ENCODE data around the gene PRKAR2A. TPM values are rescaled to one million over a fixed set of nuclear protein-coding genes. Genes with fewer than 3 reads are reported as not detected.

PRKAR2A gene
- total and polyA plus RNA-seq, 2 experiments from 2014 or later: 13.5 to 30.2 TPM

- H3K27me3 ChIP-seq (ENCODE audit: insufficient read depth): no peaks in the 10 kb centered on the region
- Mint-ChIP-seq H3K4me1 (peaks cover 17% of the 10 kb centered on the region; the same call in 2 of the 3 replicates), H3K4me3 (no peak overlapping the region), H3K27me3 (ENCODE audit: insufficient read depth, low read depth, poor library complexity) (peaks cover 1% of the 10 kb centered on the region), H3K27ac (no peak overlapping the region), H3K9me3 (no peaks in the 10 kb centered on the region), H3K36me3 (ENCODE audit: low read depth) (no peaks in the 10 kb centered on the region)
- no peak for DNase-seq (ENCODE audit: low spot score)
- no peak overlapping the region for H3K4me3 ChIP-seq
- H3K4me2 ChIP-seq: no peak overlapping the region
- H4K20me1 ChIP-seq (replicated peaks; ENCODE audit: insufficient read depth): peaks cover 3% of the 10 kb centered on the region
- H3K79me2 ChIP-seq (replicated peaks; ENCODE audit: insufficient read depth): no peaks in the 10 kb centered on the region; the same call in 1 of the 2 replicates
- H3F3A ChIP-seq (replicated peaks; ENCODE audit: low read depth): no peaks in the 10 kb centered on the region
- H2AFZ ChIP-seq: no peak overlapping the region
- TF ChIP-seq EZH2phosphoT487 (IDR thresholded peaks at IDR 0.05; ENCODE audit: unreplicated experiment) (no peak), CTCF (conservative IDR thresholded peaks at IDR 0.05; ENCODE audit: low read depth in 2 of 2) (no peak), ZNF114 (CRISPR knock-in tag; IDR thresholded peaks at IDR 0.05) (no peak), STAT1 (IDR thresholded peaks at IDR 0.05; ENCODE audit: unreplicated experiment) (no peak), ZNF331 (CRISPR knock-in tag; IDR thresholded peaks at IDR 0.05; ENCODE audit: low read depth) (no peak), CREB1 (CRISPR knock-in tag; IDR thresholded peaks at IDR 0.05; ENCODE audit: low read depth) (no peak), NANOG (IDR thresholded peaks at IDR 0.05; ENCODE audit: borderline replicate concordance) (no peak), POLR2AphosphoS5 (IDR thresholded peaks at IDR 0.05; ENCODE audit: low read depth) (no peak), ETS1 (IDR thresholded peaks at IDR 0.05) (no peak), REST (IDR thresholded peaks at IDR 0.05; ENCODE audit: unreplicated experiment) (no peak), JUNB (IDR thresholded peaks at IDR 0.05; ENCODE audit: unreplicated experiment) (no peak), EZH2 (IDR thresholded peaks at IDR 0.05; ENCODE audit: low read depth, unreplicated experiment) (no peak)
- TF ChIP-seq, protein P1, sequence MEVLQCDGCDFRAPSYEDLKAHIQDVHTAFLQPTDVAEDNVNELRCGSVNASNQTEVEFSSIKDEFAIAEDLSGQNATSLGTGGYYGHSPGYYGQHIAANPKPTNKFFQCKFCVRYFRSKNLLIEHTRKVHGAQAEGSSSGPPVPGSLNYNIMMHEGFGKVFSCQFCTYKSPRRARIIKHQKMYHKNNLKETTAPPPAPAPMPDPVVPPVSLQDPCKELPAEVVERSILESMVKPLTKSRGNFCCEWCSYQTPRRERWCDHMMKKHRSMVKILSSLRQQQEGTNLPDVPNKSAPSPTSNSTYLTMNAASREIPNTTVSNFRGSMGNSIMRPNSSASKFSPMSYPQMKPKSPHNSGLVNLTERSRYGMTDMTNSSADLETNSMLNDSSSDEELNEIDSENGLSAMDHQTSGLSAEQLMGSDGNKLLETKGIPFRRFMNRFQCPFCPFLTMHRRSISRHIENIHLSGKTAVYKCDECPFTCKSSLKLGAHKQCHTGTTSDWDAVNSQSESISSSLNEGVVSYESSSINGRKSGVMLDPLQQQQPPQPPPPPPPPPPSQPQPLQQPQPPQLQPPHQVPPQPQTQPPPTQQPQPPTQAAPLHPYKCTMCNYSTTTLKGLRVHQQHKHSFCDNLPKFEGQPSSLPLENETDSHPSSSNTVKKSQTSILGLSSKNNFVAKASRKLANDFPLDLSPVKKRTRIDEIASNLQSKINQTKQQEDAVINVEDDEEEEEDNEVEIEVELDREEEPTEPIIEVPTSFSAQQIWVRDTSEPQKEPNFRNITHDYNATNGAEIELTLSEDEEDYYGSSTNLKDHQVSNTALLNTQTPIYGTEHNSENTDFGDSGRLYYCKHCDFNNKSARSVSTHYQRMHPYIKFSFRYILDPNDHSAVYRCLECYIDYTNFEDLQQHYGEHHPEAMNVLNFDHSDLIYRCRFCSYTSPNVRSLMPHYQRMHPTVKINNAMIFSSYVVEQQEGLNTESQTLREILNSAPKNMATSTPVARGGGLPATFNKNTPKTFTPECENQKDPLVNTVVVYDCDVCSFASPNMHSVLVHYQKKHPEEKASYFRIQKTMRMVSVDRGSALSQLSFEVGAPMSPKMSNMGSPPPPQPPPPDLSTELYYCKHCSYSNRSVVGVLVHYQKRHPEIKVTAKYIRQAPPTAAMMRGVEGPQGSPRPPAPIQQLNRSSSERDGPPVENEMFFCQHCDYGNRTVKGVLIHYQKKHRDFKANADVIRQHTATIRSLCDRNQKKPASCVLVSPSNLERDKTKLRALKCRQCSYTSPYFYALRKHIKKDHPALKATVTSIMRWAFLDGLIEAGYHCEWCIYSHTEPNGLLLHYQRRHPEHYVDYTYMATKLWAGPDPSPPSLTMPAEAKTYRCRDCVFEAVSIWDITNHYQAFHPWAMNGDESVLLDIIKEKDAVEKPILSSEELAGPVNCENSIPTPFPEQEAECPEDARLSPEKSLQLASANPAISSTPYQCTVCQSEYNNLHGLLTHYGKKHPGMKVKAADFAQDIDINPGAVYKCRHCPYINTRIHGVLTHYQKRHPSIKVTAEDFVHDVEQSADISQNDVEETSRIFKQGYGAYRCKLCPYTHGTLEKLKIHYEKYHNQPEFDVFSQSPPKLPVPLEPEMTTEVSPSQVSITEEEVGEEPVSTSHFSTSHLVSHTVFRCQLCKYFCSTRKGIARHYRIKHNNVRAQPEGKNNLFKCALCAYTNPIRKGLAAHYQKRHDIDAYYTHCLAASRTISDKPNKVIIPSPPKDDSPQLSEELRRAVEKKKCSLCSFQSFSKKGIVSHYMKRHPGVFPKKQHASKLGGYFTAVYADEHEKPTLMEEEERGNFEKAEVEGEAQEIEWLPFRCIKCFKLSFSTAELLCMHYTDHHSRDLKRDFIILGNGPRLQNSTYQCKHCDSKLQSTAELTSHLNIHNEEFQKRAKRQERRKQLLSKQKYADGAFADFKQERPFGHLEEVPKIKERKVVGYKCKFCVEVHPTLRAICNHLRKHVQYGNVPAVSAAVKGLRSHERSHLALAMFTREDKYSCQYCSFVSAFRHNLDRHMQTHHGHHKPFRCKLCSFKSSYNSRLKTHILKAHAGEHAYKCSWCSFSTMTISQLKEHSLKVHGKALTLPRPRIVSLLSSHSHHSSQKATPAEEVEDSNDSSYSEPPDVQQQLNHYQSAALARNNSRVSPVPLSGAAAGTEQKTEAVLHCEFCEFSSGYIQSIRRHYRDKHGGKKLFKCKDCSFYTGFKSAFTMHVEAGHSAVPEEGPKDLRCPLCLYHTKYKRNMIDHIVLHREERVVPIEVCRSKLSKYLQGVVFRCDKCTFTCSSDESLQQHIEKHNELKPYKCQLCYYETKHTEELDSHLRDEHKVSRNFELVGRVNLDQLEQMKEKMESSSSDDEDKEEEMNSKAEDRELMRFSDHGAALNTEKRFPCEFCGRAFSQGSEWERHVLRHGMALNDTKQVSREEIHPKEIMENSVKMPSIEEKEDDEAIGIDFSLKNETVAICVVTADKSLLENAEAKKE (CRISPR knock-in tag; IDR thresholded peaks at IDR 0.05): no peak
- no peak for ATAC-seq
- no peak overlapping the region for H3K27ac ChIP-seq (ENCODE audit: low read depth)
- H3K9me2 ChIP-seq (ENCODE audit: insufficient read depth): no peaks in the 10 kb centered on the region
- no peaks in the 10 kb centered on the region for H3K36me3 ChIP-seq (ENCODE audit: insufficient read depth)
- peaks cover 3% of the 10 kb centered on the region; the same call in 1 of the 2 replicates for H3K4me1 ChIP-seq (ENCODE audit: insufficient read depth)
Observed at GRCh38 chr3:48819234-48820221, 28.1 kb downstream of the PRKAR2A start.
